Lower leg skin (tissue), 3 donors: ENCODE results near the gene EVL.

ENCODE experiments used
- CTCF ChIP-seq, 3 donors: fragments of 450-650 bp; IDR thresholded peaks; one replicate each; pipeline ENCODE4 v1.5.1; 2016; ENCODE audit warnings: antibody characterized with exemption in 3 of 3, mild to moderate bottlenecking in 3 of 3, moderate library complexity in 2 of 3
- POLR2A ChIP-seq, 2 donors: fragments of 450-650 bp; IDR thresholded peaks; one replicate each; pipeline ENCODE4 v1.6.1; 2016 to 2017; ENCODE audit warnings: antibody characterized with exemption in 2 of 2, mild to moderate bottlenecking in 1 of 2, moderate library complexity in 1 of 2

DNA sequence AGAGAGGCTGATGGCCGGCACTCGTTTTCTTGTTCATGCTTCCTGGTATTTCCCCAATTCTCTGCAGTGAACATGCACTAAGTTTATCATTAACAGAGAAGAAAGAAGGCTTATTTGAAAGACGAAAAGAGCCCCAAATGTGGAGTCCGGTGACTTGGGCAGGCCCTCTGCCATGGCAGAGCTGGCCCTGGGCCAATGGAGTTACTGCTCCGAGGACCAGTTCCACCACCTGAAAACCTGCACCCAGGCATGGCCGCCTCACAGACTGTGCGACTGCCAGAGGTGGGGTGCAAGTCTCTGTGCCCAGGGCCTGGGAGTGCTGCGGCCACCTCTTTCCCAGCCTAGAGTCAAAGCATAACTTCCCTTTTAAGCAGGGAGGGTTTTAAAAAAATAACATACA is 69.4 kb downstream of the EVL start:
- no peak for TF ChIP-seq CTCF (IDR thresholded peaks at IDR 0.05)
- no peak for TF ChIP-seq POLR2A (IDR thresholded peaks at IDR 0.05)
